ENCODE data around the gene FRY. TPM values are rescaled to one million over a fixed set of nuclear protein-coding genes. Genes with fewer than 3 reads are reported as not detected.

Gene FRY
- total RNA-seq, 1 donor from 2014 or later = 109 TPM

- no peak for DNase-seq (ENCODE audit: low spot score)
Measured at GRCh38 chr13:32173881-32174280, 142.3 kb downstream of the FRY start.

DNA sequence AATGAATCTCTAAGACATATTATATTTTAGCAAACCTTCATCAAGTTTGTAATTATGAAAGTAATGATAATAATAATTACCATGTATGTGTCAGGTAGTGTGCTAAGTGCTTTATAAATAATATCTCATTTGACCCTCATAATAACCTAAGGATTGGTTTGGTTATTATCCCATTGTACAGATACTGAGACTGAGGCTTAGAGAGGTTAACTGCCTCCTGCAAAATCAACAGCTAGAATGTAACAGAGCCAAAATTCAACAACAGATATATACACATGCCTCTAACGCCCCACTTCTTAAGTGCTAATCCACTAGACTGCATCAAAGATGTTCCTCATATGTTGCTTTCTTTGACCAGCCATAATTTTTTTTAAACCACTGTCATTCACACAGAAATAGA, 142.8 kb downstream of the FRY start:
- no peak for DNase-seq (ENCODE audit: low spot score)

DNA sequence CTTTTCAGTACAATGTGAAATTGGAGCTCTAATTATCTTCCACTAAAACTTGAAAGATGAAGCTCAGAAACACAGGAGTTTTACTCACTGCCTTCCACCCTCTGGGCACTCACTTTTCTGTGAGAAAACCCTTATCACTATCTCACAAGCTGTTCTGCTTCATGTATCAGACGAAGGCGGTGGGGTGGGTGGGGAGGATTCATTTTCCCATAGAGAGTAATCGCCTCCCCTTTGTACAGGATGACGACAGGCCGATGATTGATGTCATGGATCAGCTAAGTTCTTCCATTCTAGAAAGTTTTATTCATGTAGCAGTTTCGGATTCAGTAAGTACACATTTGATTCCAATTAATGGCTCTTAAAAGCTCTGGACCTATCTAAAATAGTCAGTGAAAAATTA, 143.7 kb downstream of the FRY start:
- DNase-seq (ENCODE audit: low spot score) = no peak

DNA sequence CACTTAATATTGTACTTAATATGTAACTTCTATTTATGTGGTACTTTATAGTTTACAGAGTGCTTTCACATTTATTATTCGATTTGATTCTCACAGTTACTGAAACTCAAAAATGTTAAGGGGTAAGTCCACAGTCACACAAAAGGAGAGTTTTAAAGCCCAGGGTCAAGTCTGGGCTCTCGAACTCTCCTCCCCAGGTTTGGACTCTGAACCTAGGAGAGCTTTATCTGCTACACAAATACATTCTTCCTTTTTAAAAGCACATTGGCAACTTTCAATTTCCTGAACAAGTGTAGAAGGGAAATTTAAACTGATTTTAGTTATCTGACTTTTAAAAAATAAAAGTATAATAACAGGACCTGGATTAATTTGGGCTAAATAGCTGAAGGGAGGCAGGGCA, 144.4 kb downstream of the FRY start:
- DNase-seq (ENCODE audit: low spot score) = no peak

- DNase-seq (ENCODE audit: low spot score) = no peak
Measured at GRCh38 chr13:32176696-32177095, 145.1 kb downstream of the FRY start.

- no peak for DNase-seq (ENCODE audit: low spot score)
Measured at GRCh38 chr13:32178763-32179162, 147.2 kb downstream of the FRY start.

DNA sequence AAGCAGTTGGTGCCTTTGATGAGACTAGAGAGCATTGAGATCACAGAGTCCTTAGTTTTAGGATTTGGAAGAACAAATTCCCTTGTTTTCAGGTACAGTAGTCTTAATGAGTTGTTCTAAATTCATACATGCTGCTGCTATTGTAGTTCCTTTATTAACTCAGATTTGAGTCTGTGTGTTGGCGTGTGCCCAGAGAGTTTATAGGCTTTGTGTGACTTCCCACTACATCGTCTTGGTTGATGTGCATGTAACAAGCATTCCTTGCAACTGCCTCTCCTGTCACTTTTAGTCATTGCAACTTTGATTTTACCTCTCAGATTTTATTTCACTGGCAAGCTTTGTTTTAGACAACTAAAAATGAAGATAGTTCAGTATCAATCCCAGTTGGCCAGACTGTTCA, 148.1 kb downstream of the FRY start:
- no peak for DNase-seq (ENCODE audit: low spot score)

GRCh38 chr13:32187651-32188050, 156.1 kb downstream of the FRY start:
- DNase-seq (ENCODE audit: low spot score) = no peak

DNA sequence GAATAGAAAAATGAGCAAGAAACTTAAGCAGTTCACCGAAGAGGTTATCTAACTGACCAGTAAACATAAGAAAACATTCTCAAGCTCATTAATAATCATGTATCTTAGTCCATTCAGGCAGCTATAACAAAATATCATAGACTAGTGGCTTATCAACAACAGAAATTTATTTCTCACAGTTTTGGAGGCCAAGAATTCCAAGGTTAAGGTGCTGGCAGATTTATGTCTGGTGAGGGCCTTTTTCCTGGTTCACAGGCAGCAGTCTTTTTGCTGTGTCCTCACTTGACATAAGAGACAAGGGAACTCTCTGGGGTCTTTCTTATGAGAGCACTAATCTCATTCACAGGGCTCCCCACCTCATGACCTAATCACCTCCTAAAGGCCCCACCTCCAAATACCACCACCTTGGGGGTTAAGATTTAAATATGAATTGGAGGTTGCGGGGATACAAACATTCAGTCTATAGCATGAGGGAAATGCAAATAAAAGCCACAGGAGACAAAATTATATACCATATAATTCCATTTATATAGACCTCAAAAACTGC, 160.0 kb downstream of the FRY start:
- DNase-seq (ENCODE audit: low spot score) = no peak

- DNase-seq (ENCODE audit: low spot score) = no peak
Measured at GRCh38 chr13:32195713-32196112, 164.1 kb downstream of the FRY start.

DNA sequence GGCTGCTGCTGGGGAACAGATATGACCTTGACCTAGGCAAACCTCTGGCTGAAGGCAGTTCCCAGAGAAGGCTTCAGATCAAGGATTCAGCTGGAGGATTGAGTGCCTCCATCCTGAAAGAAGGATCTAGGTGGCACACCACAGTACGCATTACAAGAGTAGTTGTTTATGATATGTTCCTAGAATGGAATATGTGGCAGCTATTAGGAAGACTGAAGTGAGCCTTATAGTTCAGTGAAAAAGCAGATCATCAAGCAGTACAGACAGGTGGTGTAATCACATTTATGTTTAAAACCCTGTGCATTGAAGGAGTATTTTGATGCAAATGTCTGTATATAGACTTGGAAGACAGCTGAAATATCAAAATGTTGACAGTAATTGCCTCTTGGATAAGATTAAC, 167.6 kb downstream of the FRY start:
- no peak for DNase-seq (ENCODE audit: low spot score)

DNA sequence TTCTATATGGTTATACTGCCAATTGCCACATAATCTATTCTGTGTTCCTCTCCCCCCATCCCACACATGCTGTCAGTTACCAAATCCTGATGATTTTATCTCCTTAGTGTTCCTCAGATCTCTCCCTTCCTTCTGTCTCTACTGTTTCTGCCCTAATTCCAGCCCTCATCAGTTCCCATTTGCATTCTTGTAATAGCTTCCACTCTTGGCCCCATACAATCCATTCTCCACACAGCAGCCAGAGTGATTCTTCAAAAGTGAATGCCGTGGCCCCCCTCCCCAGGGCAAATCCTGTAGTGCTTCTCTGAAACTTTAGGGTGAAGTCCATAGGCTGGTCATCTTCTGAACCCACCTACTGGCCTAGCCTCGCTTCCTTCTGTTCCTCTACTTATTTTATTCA, 169.2 kb downstream of the FRY start:
- no peak for DNase-seq (ENCODE audit: low spot score)

GRCh38 chr13:32201809-32202208, 170.2 kb downstream of the FRY start:
- DNase-seq (ENCODE audit: low spot score) = no peak

DNA sequence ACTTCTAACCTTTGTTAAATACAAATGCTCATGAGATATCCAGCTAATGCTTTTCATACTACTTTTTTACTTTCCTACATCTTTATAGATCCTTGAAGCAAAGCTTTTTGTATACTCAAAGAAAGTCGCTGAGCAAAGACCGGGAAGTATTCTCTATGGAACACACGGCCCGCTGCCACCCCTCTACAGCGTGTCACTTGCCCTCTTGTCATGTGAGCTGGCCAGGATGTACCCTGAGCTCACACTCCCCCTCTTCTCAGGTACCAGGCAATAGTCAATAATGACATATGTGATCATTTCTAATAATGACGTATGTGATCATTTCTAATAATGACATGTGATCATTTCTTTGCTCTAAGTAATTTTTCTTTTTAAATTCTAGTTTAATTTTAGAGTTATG, 170.7 kb downstream of the FRY start:
- DNase-seq (ENCODE audit: low spot score) = no peak

- no peak for DNase-seq (ENCODE audit: low spot score)
Measured at GRCh38 chr13:32203221-32203620, 171.6 kb downstream of the FRY start.

- DNase-seq (ENCODE audit: low spot score) = no peak
Measured at GRCh38 chr13:32203736-32204135, 172.2 kb downstream of the FRY start.

- DNase-seq (ENCODE audit: low spot score) = no peak
Measured at GRCh38 chr13:32205431-32206096, 174.0 kb downstream of the FRY start.

DNA sequence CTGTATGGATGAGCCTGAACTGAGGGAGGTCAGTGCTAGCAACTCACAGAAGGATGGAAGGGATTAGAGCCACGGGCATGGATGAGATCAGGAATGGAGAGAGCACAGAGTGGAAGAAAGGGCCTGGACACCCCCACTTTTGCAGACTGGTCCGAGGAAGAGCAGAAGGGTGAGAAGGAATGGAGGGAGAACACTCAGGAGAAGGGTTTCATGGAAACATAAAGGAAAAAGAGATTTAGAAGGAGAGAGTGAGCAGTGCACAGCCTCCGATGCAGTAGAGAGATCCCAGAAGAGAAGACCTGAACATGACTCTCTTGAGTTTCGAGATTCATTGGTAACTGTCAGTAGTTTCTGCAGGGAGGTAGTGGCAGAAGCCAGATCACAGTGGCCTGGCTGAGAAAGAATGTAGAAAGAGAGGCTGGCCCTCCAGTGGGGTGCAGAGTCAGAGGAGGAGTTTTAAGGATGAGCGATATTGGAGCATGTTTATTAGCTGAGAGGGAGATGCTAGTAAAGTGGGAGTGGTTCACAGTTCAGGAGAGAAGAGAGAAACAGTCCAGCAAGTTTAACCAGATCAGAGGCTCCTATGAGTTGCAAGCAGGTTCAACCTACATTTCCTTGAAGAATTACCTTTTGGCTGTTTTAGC, 174.6 kb downstream of the FRY start:
- DNase-seq (ENCODE audit: low spot score) = no peak

GRCh38 chr13:32208860-32209259, 177.3 kb downstream of the FRY start:
- DNase-seq (ENCODE audit: low spot score) = no peak

GRCh38 chr13:32209652-32210051, 178.1 kb downstream of the FRY start:
- DNase-seq (ENCODE audit: low spot score) = no peak

- DNase-seq (ENCODE audit: low spot score) = no peak
Measured at GRCh38 chr13:32210101-32210500, 178.5 kb downstream of the FRY start.

GRCh38 chr13:32211813-32212212, 180.2 kb downstream of the FRY start:
- no peak for DNase-seq (ENCODE audit: low spot score)

- no peak for DNase-seq (ENCODE audit: low spot score)
Measured at GRCh38 chr13:32212421-32212820, 180.8 kb downstream of the FRY start.

- no peak for DNase-seq (ENCODE audit: low spot score)
Measured at GRCh38 chr13:32213626-32214025, 182.1 kb downstream of the FRY start.

Measured in ureter (tissue), 1 donor.